Naive thymus-derived CD4-positive, alpha-beta T cell (primary cell): ENCODE results near the gene NAV3. TPM values are rescaled to one million over a fixed set of nuclear protein-coding genes. Genes with fewer than 3 reads are reported as not detected.

ENCODE experiments used
- ATAC-seq: fragments of 150-1000 bp; cut with Tn5 transposase; 2 replicates; pipeline ENCODE4 v1.10.0; 2021; ENCODE audit warnings: mild to moderate bottlenecking, moderate library complexity
- CTCF ChIA-PET: fragments of 350-600 bp; sonication (Branson Sonifier 250); formaldehyde crosslinking; loops from one replicate; lab custom pipeline; 2021; ENCODE audit warnings: antibody characterized with exemption; lab: Charles Lee
- POLR2A ChIA-PET: fragments of 350-600 bp; sonication (Branson Sonifier 250); formaldehyde crosslinking; loops from one replicate; lab custom pipeline; 2021; ENCODE audit warnings: antibody characterized with exemption, inconsistent platforms; lab: Charles Lee
- DNase-seq, 9 donors: peaks; one replicate each; pipeline versions ENCODE4 v3.0.0 to v3.0.0-alpha.2; 2020 to 2022; ENCODE audit warnings: mixed read lengths in 1 of 9
- H3K27ac ChIP-seq: one replicate; pipeline ENCODE4 v1.7.0; 2013; ENCODE audit warnings: mild to moderate bottlenecking, low read depth, low read length, moderate library complexity
- H3K27me3 ChIP-seq, 2 donors: one replicate each; pipeline ENCODE4 v1.7.0; 2013; ENCODE audit warnings: low read length in 2 of 2, mild to moderate bottlenecking in 2 of 2, moderate library complexity in 2 of 2; ENCODE audit not compliant: control insufficient read depth in 2 of 2, insufficient read depth in 2 of 2
- H3K36me3 ChIP-seq, 3 experiments: 1 replicate in 2 of 3; 2 replicates in 1 of 3; pipeline ENCODE4 v1.7.0; 2013; ENCODE audit warnings: low read length in 3 of 3, mild to moderate bottlenecking in 3 of 3, moderate library complexity in 1 of 3; ENCODE audit not compliant: insufficient read depth in 3 of 3, control insufficient read depth in 2 of 3
- H3K4me1 ChIP-seq, 2 donors: one replicate each; pipeline ENCODE4 v1.7.0; 2013; ENCODE audit warnings: low read length in 2 of 2, mild to moderate bottlenecking in 2 of 2, moderate library complexity in 1 of 2; ENCODE audit not compliant: control insufficient read depth in 2 of 2, insufficient read depth in 2 of 2
- H3K4me3 ChIP-seq: 2 replicates; pipeline ENCODE4 v1.7.0; 2013; ENCODE audit warnings: mild to moderate bottlenecking, low read length
- H3K9me3 ChIP-seq, 3 experiments: 1 replicate in 2 of 3; 2 replicates in 1 of 3; pipeline ENCODE4 v1.7.0; 2013; ENCODE audit warnings: low read length in 3 of 3; ENCODE audit not compliant: control insufficient read depth in 2 of 3
- H3K27ac Mint-ChIP-seq, 9 donors: one replicate each; pipeline ENCODE4 v1.8.0; 2020 to 2022; ENCODE audit warnings: mixed read lengths in 9 of 9, mild to moderate bottlenecking in 8 of 9, moderate library complexity in 5 of 9, inconsistent platforms in 2 of 9
- H3K27me3 Mint-ChIP-seq, 5 donors: one replicate each; pipeline ENCODE4 v1.8.0; 2021 to 2022; ENCODE audit warnings: mixed read lengths in 5 of 5, mild to moderate bottlenecking in 1 of 5
- H3K36me3 Mint-ChIP-seq, 5 donors: one replicate each; pipeline ENCODE4 v1.8.0; 2020 to 2022; ENCODE audit warnings: mixed read lengths in 5 of 5, mild to moderate bottlenecking in 3 of 5, inconsistent platforms in 1 of 5
- H3K4me1 Mint-ChIP-seq, 7 donors: one replicate each; pipeline ENCODE4 v1.8.0; 2020 to 2022; ENCODE audit warnings: mixed read lengths in 7 of 7, mild to moderate bottlenecking in 3 of 7, inconsistent platforms in 1 of 7
- H3K4me3 Mint-ChIP-seq, 10 donors: one replicate each; pipeline ENCODE4 v1.8.0; 2020 to 2022; ENCODE audit warnings: mild to moderate bottlenecking in 10 of 10, mixed read lengths in 10 of 10, moderate library complexity in 6 of 10, inconsistent platforms in 2 of 10
- H3K9me3 Mint-ChIP-seq, 11 donors: one replicate each; pipeline ENCODE4 v1.8.0; 2020 to 2022; ENCODE audit warnings: mixed read lengths in 11 of 11, mild to moderate bottlenecking in 4 of 11, inconsistent platforms in 1 of 11, moderate library complexity in 1 of 11
- intact Hi-C, 2 donors: fragments of 100-400 bp; cut with micrococcal nuclease; formaldehyde crosslinking; loops; one replicate each; pipeline ENCODE4 v1.15.1; 2023
- polyA plus RNA-seq, 2 donors: library from polyadenylated mRNA; unstranded; fragments of 300-500 nt; fragmentation: Illumina TruSeq; gene quantifications; one replicate each; pipeline ENCODE4 v1.2.3, GENCODE V29; 2021
- total RNA-seq, 6 experiments: library from RNA in 5 of 6; stranded (reverse) in 5 of 6; gene quantifications; 1 replicate in 5 of 6; 2 replicates in 1 of 6; pipeline ENCODE4 v1.2.3 and lab custom pipeline; 2021 to 2026

The NAV3 gene
- total and polyA plus RNA-seq, 7 experiments from 2014 or later, result not detected

DNA sequence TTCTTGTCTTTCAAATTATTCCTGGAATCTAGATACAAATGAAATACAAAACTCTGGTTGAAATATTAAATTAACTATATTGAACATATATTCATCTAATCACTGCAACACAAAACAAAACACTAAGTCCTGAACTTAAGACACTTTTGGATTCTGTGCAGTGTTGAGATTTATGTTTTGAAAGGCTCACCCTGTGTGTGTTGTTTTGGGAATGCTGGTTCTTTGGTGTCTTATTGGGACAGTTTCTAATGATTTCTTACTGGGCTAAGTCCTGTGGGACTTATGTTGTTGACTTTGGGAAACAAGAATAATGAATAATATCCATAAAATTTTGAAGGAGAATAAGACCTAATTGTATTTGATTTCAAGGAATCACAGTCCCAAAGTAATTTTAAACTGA lies 153.2 kb downstream of the NAV3 start:
- Mint-ChIP-seq H3K4me3 (no peak overlapping the region), H3K4me1 (no peaks in the 10 kb centered on the region), H3K27ac (no peak overlapping the region), H3K9me3 (peaks cover 0 to 11% (median 2%) of the 10 kb centered on the region in 11 donors), H3K36me3 (no peaks in the 10 kb centered on the region), H3K27me3 (no peaks in the 10 kb centered on the region)
- ChIA-PET POLR2A (no interaction called here), CTCF (no interaction called here)
- Histone ChIP-seq H3K36me3 (no peaks in the 10 kb centered on the region), H3K27me3 (no peaks in the 10 kb centered on the region), H3K9me3 (no peaks in the 10 kb centered on the region), H3K4me3 (no peak overlapping the region), H3K27ac (no peak overlapping the region), H3K4me1 (no peaks in the 10 kb centered on the region)
- DNase-seq (no peak), ATAC-seq (no peak)
- intact Hi-C loops, result no loop called here

DNA sequence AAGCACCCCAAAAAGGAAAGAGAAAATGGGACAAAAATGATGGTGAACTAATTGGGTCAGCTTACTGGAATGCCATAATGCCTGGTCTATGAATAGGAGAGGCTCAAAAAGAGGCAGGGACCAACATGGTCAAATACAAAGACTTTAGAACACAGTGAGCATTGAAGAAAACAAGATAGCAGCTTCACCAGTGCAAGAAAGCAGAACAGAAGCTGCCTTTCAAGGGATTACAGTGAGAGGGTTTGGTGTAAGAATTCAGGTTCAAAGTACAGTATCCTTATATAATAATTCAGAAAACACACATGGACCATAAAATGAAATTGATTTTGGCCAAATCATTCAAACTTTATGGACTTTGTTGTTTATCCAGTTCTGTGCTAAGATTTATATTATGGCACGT lies 162.1 kb downstream of the NAV3 start:
- H3K4me3 ChIP-seq, result no peak overlapping the region

DNA sequence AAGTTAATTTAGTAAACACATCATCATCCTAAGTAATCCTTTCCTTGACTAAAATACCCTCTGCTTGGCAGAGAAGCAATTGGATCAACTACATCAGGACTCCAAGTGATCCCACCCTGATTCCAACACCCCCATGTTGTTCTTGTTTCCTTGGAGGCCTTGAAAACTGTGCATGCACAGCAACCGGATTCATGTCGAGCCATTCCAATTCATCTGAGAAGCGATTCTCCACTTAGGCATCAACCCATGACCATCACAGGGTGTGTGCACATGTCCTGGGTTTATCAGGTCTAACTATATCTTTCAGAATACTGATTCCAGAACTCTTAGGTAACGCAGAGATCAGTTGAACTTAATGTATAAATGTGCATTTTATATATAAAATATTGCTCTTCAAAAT lies 163.0 kb downstream of the NAV3 start:
- DNase-seq (no peak), ATAC-seq (no peak)
- H3K27me3 ChIP-seq, result no peaks in the 10 kb centered on the region
- no peaks in the 10 kb centered on the region for H3K4me1 ChIP-seq
- H3K9me3 ChIP-seq, result no peaks in the 10 kb centered on the region
- no peaks in the 10 kb centered on the region for H3K27me3 Mint-ChIP-seq
- intact Hi-C loops, result no loop called here
- H3K36me3 Mint-ChIP-seq, result no peaks in the 10 kb centered on the region
- H3K4me3 ChIP-seq, result no peak overlapping the region
- no peaks in the 10 kb centered on the region for H3K36me3 ChIP-seq
- no peak overlapping the region for H3K27ac ChIP-seq
- H3K4me1 Mint-ChIP-seq, result no peaks in the 10 kb centered on the region
- H3K27ac Mint-ChIP-seq, result no peak overlapping the region
- H3K4me3 Mint-ChIP-seq, result no peak overlapping the region
- peaks cover 0 to 14% (median 2%) of the 10 kb centered on the region in 11 donors for H3K9me3 Mint-ChIP-seq
- ChIA-PET POLR2A (no interaction called here), CTCF (no interaction called here)

More for the DNA sequence above, 162.1 kb downstream of the NAV3 start:
- Histone ChIP-seq H3K4me1 (no peaks in the 10 kb centered on the region), H3K27ac (no peak overlapping the region), H3K27me3 (no peaks in the 10 kb centered on the region), H3K9me3 (no peaks in the 10 kb centered on the region), H3K36me3 (no peaks in the 10 kb centered on the region)
- Mint-ChIP-seq H3K27me3 (no peaks in the 10 kb centered on the region), H3K36me3 (no peaks in the 10 kb centered on the region), H3K4me3 (no peak overlapping the region), H3K4me1 (no peaks in the 10 kb centered on the region), H3K9me3 (peaks cover 0 to 15% (median 2%) of the 10 kb centered on the region in 11 donors), H3K27ac (no peak overlapping the region)
- ATAC-seq (no peak), DNase-seq (no peak)
- intact Hi-C loops, result no loop called here
- CTCF ChIA-PET, result no interaction called here
- POLR2A ChIA-PET, result no interaction called here

DNA sequence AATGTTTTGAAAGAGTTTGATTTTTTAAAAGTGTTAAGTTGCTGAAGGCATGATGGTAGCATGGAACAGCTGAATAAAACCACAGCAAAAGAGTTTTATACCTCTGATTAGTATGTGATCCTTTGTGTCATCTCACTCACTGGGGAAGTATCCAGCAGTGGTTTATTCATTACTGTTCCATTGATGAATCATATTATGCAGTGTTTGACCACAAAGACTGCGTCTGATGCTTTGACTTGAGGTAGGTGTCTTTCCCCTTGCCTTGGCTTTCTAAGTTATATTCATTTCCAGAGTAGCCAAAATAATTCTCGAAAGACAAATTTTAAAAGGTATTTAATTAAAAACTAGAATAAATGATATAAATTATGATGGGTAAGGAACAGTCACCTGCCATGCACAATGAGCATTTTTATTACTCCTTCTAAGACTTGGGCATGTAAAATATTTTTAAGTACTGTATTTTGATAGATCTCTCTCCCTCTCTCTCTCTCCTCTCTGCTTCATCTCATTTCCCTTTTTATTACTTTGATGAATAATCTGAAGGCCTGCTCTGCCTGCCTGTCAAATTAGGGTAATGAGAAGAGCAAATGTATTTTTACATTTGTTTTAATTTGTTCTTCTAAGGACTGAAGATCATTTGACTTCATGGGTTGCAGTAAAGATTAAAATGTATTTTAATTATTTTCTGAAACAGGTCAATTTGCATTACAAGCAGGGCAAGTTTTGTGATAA lies 164.9 kb downstream of the NAV3 start:
- H3K9me3 ChIP-seq, result no peaks in the 10 kb centered on the region
- H3K27ac ChIP-seq, result no peak overlapping the region
- Mint-ChIP-seq H3K27me3 (no peaks in the 10 kb centered on the region), H3K27ac (no peak overlapping the region), H3K4me3 (no peak overlapping the region), H3K4me1 (no peaks in the 10 kb centered on the region), H3K9me3 (peaks cover 0 to 14% (median 0%) of the 10 kb centered on the region in 11 donors), H3K36me3 (no peaks in the 10 kb centered on the region)
- DNase-seq (no peak), ATAC-seq (no peak)
- H3K4me1 ChIP-seq, result no peaks in the 10 kb centered on the region
- H3K27me3 ChIP-seq, result no peaks in the 10 kb centered on the region
- no peaks in the 10 kb centered on the region for H3K36me3 ChIP-seq
- ChIA-PET CTCF (no interaction called here), POLR2A (no interaction called here)
- H3K4me3 ChIP-seq, result no peak overlapping the region
- intact Hi-C loops, result no loop called here

DNA sequence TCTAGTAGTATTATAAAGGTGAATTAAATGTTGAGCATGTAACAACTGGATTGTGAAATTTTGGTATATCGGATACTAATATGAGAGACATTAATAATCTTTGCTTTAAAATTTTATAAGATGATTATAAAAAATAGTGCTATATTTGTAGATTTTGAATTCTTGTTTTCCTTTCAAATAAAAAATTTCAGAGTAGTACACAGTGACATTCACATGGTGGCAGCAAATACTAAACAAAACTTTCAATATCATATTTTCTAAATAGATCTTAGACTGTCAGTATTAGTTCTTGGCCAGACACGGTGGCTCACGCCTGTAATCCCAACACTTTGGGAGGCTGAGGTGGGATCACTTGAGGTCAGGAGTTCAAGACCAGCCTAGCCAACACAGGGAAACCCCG lies 166.0 kb downstream of the NAV3 start:
- H3K36me3 Mint-ChIP-seq, result no peaks in the 10 kb centered on the region
- no peak overlapping the region for H3K4me3 Mint-ChIP-seq
- CTCF ChIA-PET, result no interaction called here
- no peaks in the 10 kb centered on the region for H3K4me1 Mint-ChIP-seq
- intact Hi-C loops, result no loop called here
- Histone ChIP-seq H3K27me3 (no peaks in the 10 kb centered on the region), H3K4me3 (no peak overlapping the region), H3K9me3 (no peaks in the 10 kb centered on the region), H3K4me1 (no peaks in the 10 kb centered on the region), H3K27ac (no peak overlapping the region), H3K36me3 (no peaks in the 10 kb centered on the region)
- H3K27me3 Mint-ChIP-seq, result no peaks in the 10 kb centered on the region
- DNase-seq (no peak), ATAC-seq (no peak)
- peaks cover 0 to 14% (median 0%) of the 10 kb centered on the region in 11 donors for H3K9me3 Mint-ChIP-seq
- no peak overlapping the region for H3K27ac Mint-ChIP-seq
- POLR2A ChIA-PET, result no interaction called here

DNA sequence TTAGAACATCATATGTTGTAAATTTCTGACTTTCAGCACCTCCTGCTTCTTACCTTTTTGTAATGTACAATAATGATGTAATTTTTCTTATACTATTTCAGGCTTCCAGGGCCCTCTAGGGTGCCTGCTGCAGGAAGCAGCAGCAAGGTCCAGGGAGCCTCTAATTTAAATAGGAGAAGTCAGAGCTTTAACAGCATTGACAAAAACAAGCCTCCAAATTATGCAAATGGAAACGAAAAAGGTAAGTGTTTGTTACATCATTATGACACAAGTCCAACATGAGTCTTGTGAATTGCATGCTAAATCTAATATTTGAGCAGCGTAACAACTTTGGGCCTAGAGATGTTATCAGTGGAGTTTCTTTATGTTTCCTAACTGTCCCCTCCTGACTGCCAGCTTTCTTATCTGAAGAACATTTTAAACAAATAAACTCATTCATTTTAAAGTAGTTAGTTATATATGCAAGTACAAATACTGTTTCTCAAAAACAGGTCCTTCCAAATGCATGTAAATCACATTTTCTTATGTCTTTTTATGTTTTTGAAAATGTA lies 167.6 kb downstream of the NAV3 start:
- Histone ChIP-seq H3K27ac (no peak overlapping the region), H3K27me3 (no peaks in the 10 kb centered on the region), H3K4me1 (no peaks in the 10 kb centered on the region), H3K4me3 (no peak overlapping the region), H3K36me3 (no peaks in the 10 kb centered on the region), H3K9me3 (no peaks in the 10 kb centered on the region)
- no peaks in the 10 kb centered on the region for H3K27me3 Mint-ChIP-seq
- no peak overlapping the region for H3K27ac Mint-ChIP-seq
- no peaks in the 10 kb centered on the region for H3K36me3 Mint-ChIP-seq
- H3K4me1 Mint-ChIP-seq, result no peaks in the 10 kb centered on the region
- CTCF ChIA-PET, result no interaction called here
- intact Hi-C loops, result no loop called here
- H3K9me3 Mint-ChIP-seq, result peaks cover 0 to 6% (median 0%) of the 10 kb centered on the region in 11 donors
- H3K4me3 Mint-ChIP-seq, result no peak overlapping the region
- POLR2A ChIA-PET, result no interaction called here
- ATAC-seq, result no peak
- no peak for DNase-seq
